GM23338 (cell line): Measurements from ENCODE around the gene RMND5B. TPM values are rescaled to one million over a fixed set of nuclear protein-coding genes. Genes with fewer than 3 reads are reported as not detected.

Experiments used
- ATAC-seq: fragments of 200-7000 bp; cut with Tn5 transposase; 3 replicates; pipeline ENCODE4 v1.9.1; 2020
- DNase-seq: peaks from one replicate; pipeline ENCODE4 v3.0.0-alpha.2; 2015; ENCODE audit warnings: low spot score
- H2AFZ ChIP-seq: fragments of 200-600 bp; sonication (generic); 2 replicates; pipeline ENCODE4 v1.8.0; 2016; ENCODE audit warnings: antibody characterized with exemption, mild to moderate bottlenecking, moderate library complexity
- H3F3A ChIP-seq: fragments of 200-600 bp; sonication (generic); replicated peaks from 2 replicates; pipeline ENCODE4 v1.8.0; 2017; ENCODE audit warnings: antibody characterized with exemption, mixed run types, low read depth
- H3K27ac ChIP-seq: fragments of 200-600 bp; sonication (generic); 2 replicates; pipeline ENCODE4 v1.6.1; 2016; ENCODE audit warnings: low read depth
- H3K27me3 ChIP-seq: fragments of 200-600 bp; sonication (generic); 2 replicates; pipeline ENCODE4 v1.8.0; 2016; ENCODE audit warnings: mild to moderate bottlenecking, mixed run types, moderate library complexity; ENCODE audit not compliant: insufficient read depth
- H3K36me3 ChIP-seq: fragments of 200-600 bp; sonication (generic); 2 replicates; pipeline ENCODE4 v1.8.0; 2016; ENCODE audit warnings: mild to moderate bottlenecking; ENCODE audit not compliant: insufficient read depth
- H3K4me1 ChIP-seq: fragments of 200-600 bp; sonication (generic); 2 replicates; pipeline ENCODE4 v1.8.0; 2016; ENCODE audit warnings: mild to moderate bottlenecking, moderate library complexity; ENCODE audit not compliant: insufficient read depth
- H3K4me2 ChIP-seq: fragments of 200-600 bp; sonication (generic); 2 replicates; pipeline ENCODE4 v1.7.1; 2017; ENCODE audit warnings: mixed run types
- H3K4me3 ChIP-seq: fragments of 200-600 bp; sonication (generic); 2 replicates; pipeline ENCODE4 v1.6.1; 2016; ENCODE audit warnings: mixed run types
- H3K79me2 ChIP-seq: fragments of 200-600 bp; sonication (generic); replicated peaks from 2 replicates; pipeline ENCODE4 v1.8.0; 2017; ENCODE audit warnings: mild to moderate bottlenecking; ENCODE audit not compliant: insufficient read depth
- H3K9me2 ChIP-seq: fragments of 200-600 bp; sonication (generic); 2 replicates; pipeline ENCODE4 v1.8.0; 2017; ENCODE audit not compliant: insufficient read depth
- H4K20me1 ChIP-seq: fragments of 200-600 bp; sonication (generic); replicated peaks from 2 replicates; pipeline ENCODE4 v1.8.0; 2017; ENCODE audit warnings: mild to moderate bottlenecking; ENCODE audit not compliant: insufficient read depth
- H3K27ac Mint-ChIP-seq: 2 replicates; pipeline ENCODE4 v1.8.0; 2020; ENCODE audit warnings: inconsistent platforms, mild to moderate bottlenecking, moderate library complexity, mixed read lengths
- H3K27me3 Mint-ChIP-seq: 3 replicates; pipeline ENCODE4 v1.8.0; 2022; ENCODE audit warnings: low read depth, mild to moderate bottlenecking, moderate library complexity, mixed read lengths, inconsistent platforms; ENCODE audit not compliant: insufficient read depth, poor library complexity
- H3K36me3 Mint-ChIP-seq: 3 replicates; pipeline ENCODE4 v1.8.0; 2021; ENCODE audit warnings: low read depth, mild to moderate bottlenecking, inconsistent platforms, moderate library complexity, mixed read lengths
- H3K4me1 Mint-ChIP-seq: 3 replicates; pipeline ENCODE4 v1.8.0; 2020; ENCODE audit warnings: mild to moderate bottlenecking, inconsistent platforms, mixed read lengths
- H3K4me3 Mint-ChIP-seq: 3 replicates; pipeline ENCODE4 v1.8.0; 2021; ENCODE audit warnings: moderate library complexity, mild to moderate bottlenecking, inconsistent platforms, mixed read lengths
- H3K9me3 Mint-ChIP-seq: 3 replicates; pipeline ENCODE4 v1.8.0; 2020; ENCODE audit warnings: moderate library complexity, mild to moderate bottlenecking, inconsistent platforms, mixed read lengths
- CREB1 ChIP-seq: fragments of 250-450 bp; sonication (Bioruptor Pico); IDR thresholded peaks from 2 replicates; pipeline ENCODE4 v1.5.0; 2020; ENCODE audit warnings: low read depth, mild to moderate bottlenecking, moderate library complexity
- EZH2 ChIP-seq: fragments of 200-600 bp; sonication (generic); IDR thresholded peaks from one replicate; pipeline ENCODE4 v1.8.0; 2017; ENCODE audit warnings: antibody characterized with exemption, mild to moderate bottlenecking, low read depth; ENCODE audit not compliant: unreplicated experiment
- EZH2phosphoT487 ChIP-seq: fragments of 200-600 bp; sonication (generic); IDR thresholded peaks from one replicate; pipeline ENCODE4 v1.8.1; 2018; ENCODE audit warnings: antibody characterized with exemption; ENCODE audit not compliant: unreplicated experiment
- JUNB ChIP-seq: IDR thresholded peaks from one replicate; pipeline ENCODE4 v1.6.1; 2016; ENCODE audit warnings: antibody characterized with exemption; ENCODE audit not compliant: unreplicated experiment
- NANOG ChIP-seq: IDR thresholded peaks from 2 replicates; pipeline ENCODE4 v1.6.1; 2016; ENCODE audit warnings: antibody characterized with exemption, borderline replicate concordance
- POLR2AphosphoS5 ChIP-seq: IDR thresholded peaks from 2 replicates; pipeline ENCODE4 v1.6.1; 2016; ENCODE audit warnings: antibody characterized with exemption, low read depth
- STAT1 ChIP-seq: IDR thresholded peaks from one replicate; pipeline ENCODE4 v1.6.1; 2016; ENCODE audit warnings: antibody characterized with exemption; ENCODE audit not compliant: unreplicated experiment
- ZNF114 ChIP-seq: fragments of 250-450 bp; sonication (Bioruptor Pico); IDR thresholded peaks from 2 replicates; pipeline ENCODE4 v1.5.0; 2020; ENCODE audit warnings: mild to moderate bottlenecking, moderate library complexity
- ZNF331 ChIP-seq: fragments of 250-450 bp; sonication (Bioruptor Pico); IDR thresholded peaks from 2 replicates; pipeline ENCODE4 v1.5.0; 2020; ENCODE audit warnings: low read depth, mild to moderate bottlenecking, moderate library complexity
- polyA plus RNA-seq: library from polyadenylated mRNA; unstranded; fragments of >200 nt; fragmentation: Nextera tagmentation; extraction: Ambion mirVana; gene quantifications from 2 replicates; pipeline ENCODE4 v1.2.1, GENCODE V29; 2016
- total RNA-seq: library from RNA; depleted of rRNA; stranded (reverse); fragments of >200 nt; shearing (Covaris generic); gene quantifications from 2 replicates; pipeline ENCODE4 v1.2.3, GENCODE V29; 2014
- TF ChIP-seq, protein P1 (sequence below): fragments of 250-450 bp; sonication (Bioruptor Pico); IDR thresholded peaks from 2 replicates; pipeline ENCODE4 v1.5.0; 2020; ENCODE audit warnings: mild to moderate bottlenecking, moderate library complexity
- TF ChIP-seq, protein P2 (sequence below), 2 experiments: fragments of 200-600 bp in 1 of 2; sonication (generic) in 1 of 2; conservative IDR thresholded peaks; 2 replicates each; pipeline versions ENCODE4 v1.5.1 to v1.6.1; 2016 to 2017; ENCODE audit warnings: antibody characterized with exemption in 2 of 2, low read depth in 2 of 2, mild to moderate bottlenecking in 2 of 2, moderate library complexity in 1 of 2
- TF ChIP-seq, protein P3 (sequence below): IDR thresholded peaks from 2 replicates; pipeline ENCODE4 v1.6.1; 2016; ENCODE audit warnings: antibody characterized with exemption
- TF ChIP-seq, protein P4 (sequence below): IDR thresholded peaks from one replicate; pipeline ENCODE4 v1.6.1; 2018; ENCODE audit warnings: antibody characterized with exemption; ENCODE audit not compliant: unreplicated experiment

RMND5B gene
- total and polyA plus RNA-seq, 2 experiments from 2014 or later, result 47.5 to 101 TPM

DNA sequence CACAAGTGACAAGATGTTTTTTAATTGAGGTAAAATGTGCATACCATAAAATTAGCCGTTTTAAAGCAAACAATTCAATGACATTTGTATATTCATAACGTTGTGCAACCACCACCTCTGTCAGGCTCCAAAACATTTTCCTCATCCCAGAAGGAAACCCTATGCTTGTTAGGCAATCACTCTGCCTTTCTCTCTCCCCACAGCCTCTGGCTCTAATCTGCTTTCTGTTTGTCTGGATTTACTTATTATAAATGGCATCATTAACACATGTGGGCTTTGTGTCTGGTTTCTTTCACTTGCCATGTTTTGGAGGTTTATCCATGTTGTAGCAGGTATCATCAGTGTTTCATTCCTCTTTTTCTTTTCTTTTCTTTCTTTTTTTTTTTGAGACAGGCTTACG is 18.9 kb upstream of the RMND5B start:
- Histone ChIP-seq H4K20me1 (no peaks in the 10 kb centered on the region), H3K27ac (no peak overlapping the region), H2AFZ (no peak overlapping the region), H3K79me2 (peaks cover 41% of the 10 kb centered on the region), H3F3A (peaks cover 16% of the 10 kb centered on the region), H3K27me3 (no peaks in the 10 kb centered on the region), H3K4me1 (peaks cover 28% of the 10 kb centered on the region), H3K9me2 (no peaks in the 10 kb centered on the region), H3K4me2 (no peak overlapping the region), H3K36me3 (no peaks in the 10 kb centered on the region), H3K4me3 (no peak overlapping the region)
- DNase-seq (no peak), ATAC-seq (no peak)
- peaks cover 33% of the 10 kb centered on the region for H3K4me1 Mint-ChIP-seq
- peaks cover 23% of the 10 kb centered on the region for H3K27me3 Mint-ChIP-seq
- peaks cover 12% of the 10 kb centered on the region for H3K9me3 Mint-ChIP-seq
- no peak overlapping the region for H3K27ac Mint-ChIP-seq
- TF ChIP-seq, protein P1, sequence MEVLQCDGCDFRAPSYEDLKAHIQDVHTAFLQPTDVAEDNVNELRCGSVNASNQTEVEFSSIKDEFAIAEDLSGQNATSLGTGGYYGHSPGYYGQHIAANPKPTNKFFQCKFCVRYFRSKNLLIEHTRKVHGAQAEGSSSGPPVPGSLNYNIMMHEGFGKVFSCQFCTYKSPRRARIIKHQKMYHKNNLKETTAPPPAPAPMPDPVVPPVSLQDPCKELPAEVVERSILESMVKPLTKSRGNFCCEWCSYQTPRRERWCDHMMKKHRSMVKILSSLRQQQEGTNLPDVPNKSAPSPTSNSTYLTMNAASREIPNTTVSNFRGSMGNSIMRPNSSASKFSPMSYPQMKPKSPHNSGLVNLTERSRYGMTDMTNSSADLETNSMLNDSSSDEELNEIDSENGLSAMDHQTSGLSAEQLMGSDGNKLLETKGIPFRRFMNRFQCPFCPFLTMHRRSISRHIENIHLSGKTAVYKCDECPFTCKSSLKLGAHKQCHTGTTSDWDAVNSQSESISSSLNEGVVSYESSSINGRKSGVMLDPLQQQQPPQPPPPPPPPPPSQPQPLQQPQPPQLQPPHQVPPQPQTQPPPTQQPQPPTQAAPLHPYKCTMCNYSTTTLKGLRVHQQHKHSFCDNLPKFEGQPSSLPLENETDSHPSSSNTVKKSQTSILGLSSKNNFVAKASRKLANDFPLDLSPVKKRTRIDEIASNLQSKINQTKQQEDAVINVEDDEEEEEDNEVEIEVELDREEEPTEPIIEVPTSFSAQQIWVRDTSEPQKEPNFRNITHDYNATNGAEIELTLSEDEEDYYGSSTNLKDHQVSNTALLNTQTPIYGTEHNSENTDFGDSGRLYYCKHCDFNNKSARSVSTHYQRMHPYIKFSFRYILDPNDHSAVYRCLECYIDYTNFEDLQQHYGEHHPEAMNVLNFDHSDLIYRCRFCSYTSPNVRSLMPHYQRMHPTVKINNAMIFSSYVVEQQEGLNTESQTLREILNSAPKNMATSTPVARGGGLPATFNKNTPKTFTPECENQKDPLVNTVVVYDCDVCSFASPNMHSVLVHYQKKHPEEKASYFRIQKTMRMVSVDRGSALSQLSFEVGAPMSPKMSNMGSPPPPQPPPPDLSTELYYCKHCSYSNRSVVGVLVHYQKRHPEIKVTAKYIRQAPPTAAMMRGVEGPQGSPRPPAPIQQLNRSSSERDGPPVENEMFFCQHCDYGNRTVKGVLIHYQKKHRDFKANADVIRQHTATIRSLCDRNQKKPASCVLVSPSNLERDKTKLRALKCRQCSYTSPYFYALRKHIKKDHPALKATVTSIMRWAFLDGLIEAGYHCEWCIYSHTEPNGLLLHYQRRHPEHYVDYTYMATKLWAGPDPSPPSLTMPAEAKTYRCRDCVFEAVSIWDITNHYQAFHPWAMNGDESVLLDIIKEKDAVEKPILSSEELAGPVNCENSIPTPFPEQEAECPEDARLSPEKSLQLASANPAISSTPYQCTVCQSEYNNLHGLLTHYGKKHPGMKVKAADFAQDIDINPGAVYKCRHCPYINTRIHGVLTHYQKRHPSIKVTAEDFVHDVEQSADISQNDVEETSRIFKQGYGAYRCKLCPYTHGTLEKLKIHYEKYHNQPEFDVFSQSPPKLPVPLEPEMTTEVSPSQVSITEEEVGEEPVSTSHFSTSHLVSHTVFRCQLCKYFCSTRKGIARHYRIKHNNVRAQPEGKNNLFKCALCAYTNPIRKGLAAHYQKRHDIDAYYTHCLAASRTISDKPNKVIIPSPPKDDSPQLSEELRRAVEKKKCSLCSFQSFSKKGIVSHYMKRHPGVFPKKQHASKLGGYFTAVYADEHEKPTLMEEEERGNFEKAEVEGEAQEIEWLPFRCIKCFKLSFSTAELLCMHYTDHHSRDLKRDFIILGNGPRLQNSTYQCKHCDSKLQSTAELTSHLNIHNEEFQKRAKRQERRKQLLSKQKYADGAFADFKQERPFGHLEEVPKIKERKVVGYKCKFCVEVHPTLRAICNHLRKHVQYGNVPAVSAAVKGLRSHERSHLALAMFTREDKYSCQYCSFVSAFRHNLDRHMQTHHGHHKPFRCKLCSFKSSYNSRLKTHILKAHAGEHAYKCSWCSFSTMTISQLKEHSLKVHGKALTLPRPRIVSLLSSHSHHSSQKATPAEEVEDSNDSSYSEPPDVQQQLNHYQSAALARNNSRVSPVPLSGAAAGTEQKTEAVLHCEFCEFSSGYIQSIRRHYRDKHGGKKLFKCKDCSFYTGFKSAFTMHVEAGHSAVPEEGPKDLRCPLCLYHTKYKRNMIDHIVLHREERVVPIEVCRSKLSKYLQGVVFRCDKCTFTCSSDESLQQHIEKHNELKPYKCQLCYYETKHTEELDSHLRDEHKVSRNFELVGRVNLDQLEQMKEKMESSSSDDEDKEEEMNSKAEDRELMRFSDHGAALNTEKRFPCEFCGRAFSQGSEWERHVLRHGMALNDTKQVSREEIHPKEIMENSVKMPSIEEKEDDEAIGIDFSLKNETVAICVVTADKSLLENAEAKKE (CRISPR knock-in tag), result no peak
- TF ChIP-seq, protein P2, sequence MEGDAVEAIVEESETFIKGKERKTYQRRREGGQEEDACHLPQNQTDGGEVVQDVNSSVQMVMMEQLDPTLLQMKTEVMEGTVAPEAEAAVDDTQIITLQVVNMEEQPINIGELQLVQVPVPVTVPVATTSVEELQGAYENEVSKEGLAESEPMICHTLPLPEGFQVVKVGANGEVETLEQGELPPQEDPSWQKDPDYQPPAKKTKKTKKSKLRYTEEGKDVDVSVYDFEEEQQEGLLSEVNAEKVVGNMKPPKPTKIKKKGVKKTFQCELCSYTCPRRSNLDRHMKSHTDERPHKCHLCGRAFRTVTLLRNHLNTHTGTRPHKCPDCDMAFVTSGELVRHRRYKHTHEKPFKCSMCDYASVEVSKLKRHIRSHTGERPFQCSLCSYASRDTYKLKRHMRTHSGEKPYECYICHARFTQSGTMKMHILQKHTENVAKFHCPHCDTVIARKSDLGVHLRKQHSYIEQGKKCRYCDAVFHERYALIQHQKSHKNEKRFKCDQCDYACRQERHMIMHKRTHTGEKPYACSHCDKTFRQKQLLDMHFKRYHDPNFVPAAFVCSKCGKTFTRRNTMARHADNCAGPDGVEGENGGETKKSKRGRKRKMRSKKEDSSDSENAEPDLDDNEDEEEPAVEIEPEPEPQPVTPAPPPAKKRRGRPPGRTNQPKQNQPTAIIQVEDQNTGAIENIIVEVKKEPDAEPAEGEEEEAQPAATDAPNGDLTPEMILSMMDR (conservative IDR thresholded peaks at IDR 0.05; ENCODE audit: low read depth in 2 of 2), result no peak
- TF ChIP-seq, protein P3, sequence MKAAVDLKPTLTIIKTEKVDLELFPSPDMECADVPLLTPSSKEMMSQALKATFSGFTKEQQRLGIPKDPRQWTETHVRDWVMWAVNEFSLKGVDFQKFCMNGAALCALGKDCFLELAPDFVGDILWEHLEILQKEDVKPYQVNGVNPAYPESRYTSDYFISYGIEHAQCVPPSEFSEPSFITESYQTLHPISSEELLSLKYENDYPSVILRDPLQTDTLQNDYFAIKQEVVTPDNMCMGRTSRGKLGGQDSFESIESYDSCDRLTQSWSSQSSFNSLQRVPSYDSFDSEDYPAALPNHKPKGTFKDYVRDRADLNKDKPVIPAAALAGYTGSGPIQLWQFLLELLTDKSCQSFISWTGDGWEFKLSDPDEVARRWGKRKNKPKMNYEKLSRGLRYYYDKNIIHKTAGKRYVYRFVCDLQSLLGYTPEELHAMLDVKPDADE, result no peak
- no peak for TF ChIP-seq EZH2phosphoT487
- TF ChIP-seq, protein P4, sequence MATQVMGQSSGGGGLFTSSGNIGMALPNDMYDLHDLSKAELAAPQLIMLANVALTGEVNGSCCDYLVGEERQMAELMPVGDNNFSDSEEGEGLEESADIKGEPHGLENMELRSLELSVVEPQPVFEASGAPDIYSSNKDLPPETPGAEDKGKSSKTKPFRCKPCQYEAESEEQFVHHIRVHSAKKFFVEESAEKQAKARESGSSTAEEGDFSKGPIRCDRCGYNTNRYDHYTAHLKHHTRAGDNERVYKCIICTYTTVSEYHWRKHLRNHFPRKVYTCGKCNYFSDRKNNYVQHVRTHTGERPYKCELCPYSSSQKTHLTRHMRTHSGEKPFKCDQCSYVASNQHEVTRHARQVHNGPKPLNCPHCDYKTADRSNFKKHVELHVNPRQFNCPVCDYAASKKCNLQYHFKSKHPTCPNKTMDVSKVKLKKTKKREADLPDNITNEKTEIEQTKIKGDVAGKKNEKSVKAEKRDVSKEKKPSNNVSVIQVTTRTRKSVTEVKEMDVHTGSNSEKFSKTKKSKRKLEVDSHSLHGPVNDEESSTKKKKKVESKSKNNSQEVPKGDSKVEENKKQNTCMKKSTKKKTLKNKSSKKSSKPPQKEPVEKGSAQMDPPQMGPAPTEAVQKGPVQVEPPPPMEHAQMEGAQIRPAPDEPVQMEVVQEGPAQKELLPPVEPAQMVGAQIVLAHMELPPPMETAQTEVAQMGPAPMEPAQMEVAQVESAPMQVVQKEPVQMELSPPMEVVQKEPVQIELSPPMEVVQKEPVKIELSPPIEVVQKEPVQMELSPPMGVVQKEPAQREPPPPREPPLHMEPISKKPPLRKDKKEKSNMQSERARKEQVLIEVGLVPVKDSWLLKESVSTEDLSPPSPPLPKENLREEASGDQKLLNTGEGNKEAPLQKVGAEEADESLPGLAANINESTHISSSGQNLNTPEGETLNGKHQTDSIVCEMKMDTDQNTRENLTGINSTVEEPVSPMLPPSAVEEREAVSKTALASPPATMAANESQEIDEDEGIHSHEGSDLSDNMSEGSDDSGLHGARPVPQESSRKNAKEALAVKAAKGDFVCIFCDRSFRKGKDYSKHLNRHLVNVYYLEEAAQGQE, result no peak
- TF ChIP-seq POLR2AphosphoS5, result no peak
- TF ChIP-seq JUNB, result no peak
- TF ChIP-seq NANOG, result no peak
- no peak for TF ChIP-seq STAT1
- no peak for TF ChIP-seq CREB1 (CRISPR knock-in tag)
- TF ChIP-seq EZH2, result no peak
- no peak for TF ChIP-seq ZNF114 (CRISPR knock-in tag)
- no peak for TF ChIP-seq ZNF331 (CRISPR knock-in tag)
- peaks cover 13% of the 10 kb centered on the region for H3K36me3 Mint-ChIP-seq
- H3K4me3 Mint-ChIP-seq, result no peak overlapping the region
